HepG2 (cell line): ENCODE data around the gene ZER1.

Experiments
- FOXO4 ChIP-seq: sonication (generic); formaldehyde crosslinking; conservative IDR thresholded peaks from 2 replicates; pipeline ENCODE4 v1.8.1; 2023; ENCODE audit warnings: missing genetic modification reagents
- HMG20A ChIP-seq: IDR thresholded peaks from 2 replicates; pipeline ENCODE4 v1.6.1; 2016; ENCODE audit warnings: borderline replicate concordance
- MTERF4 ChIP-seq: sonication (generic); formaldehyde crosslinking; IDR thresholded peaks from 2 replicates; pipeline ENCODE4 v1.8.0; 2023; ENCODE audit warnings: mild to moderate bottlenecking, missing genetic modification reagents
- NFIC ChIP-seq: IDR thresholded peaks from 2 replicates; pipeline ENCODE4 v1.6.1; 2012; ENCODE audit warnings: mild to moderate bottlenecking, low read length, inconsistent platforms
- STAT5B ChIP-seq: sonication (generic); formaldehyde crosslinking; IDR thresholded peaks from 2 replicates; pipeline ENCODE4 v1.4.0; 2020; ENCODE audit warnings: missing genetic modification reagents
- ZNF18 ChIP-seq: sonication (generic); formaldehyde crosslinking; IDR thresholded peaks from 2 replicates; pipeline ENCODE4 v1.8.0; 2022; ENCODE audit warnings: mild to moderate bottlenecking, missing genetic modification reagents; ENCODE audit not compliant: insufficient replicate concordance
- ZSCAN30 ChIP-seq: sonication (generic); formaldehyde crosslinking; IDR thresholded peaks from 2 replicates; pipeline ENCODE4 v1.5.0; 2020; ENCODE audit warnings: mild to moderate bottlenecking, missing genetic modification reagents

GRCh38 chr9:128807827-128808226 lies 36.1 kb upstream of the ZER1 start:
- TF ChIP-seq STAT5B (no peak), NFIC (no peak), ZNF18 (CRISPR knock-in tag) (no peak), HMG20A (CRISPR knock-in tag) (no peak), FOXO4 (CRISPR knock-in tag) (no peak), MTERF4 (CRISPR knock-in tag) (no peak), ZSCAN30 (no peak)
